Endothelial cell of umbilical vein (primary cell): ENCODE results near the gene C10orf105.

Experiments used
- CTCF ChIP-seq, 2 donors: IDR thresholded peaks; 1 replicate in 1 of 2; 2 replicates in 1 of 2; pipeline ENCODE4 v1.5.1; 2011; ENCODE audit warnings: low read length in 2 of 2, mild to moderate bottlenecking in 2 of 2, moderate library complexity in 2 of 2, control low read depth in 1 of 2, inconsistent platforms in 1 of 2, low read depth in 1 of 2; ENCODE audit not compliant: insufficient read depth in 1 of 2; ENCODE audit errors: extremely low read depth in 1 of 2
- EZH2 ChIP-seq: IDR thresholded peaks from 2 replicates; pipeline ENCODE4 v1.6.1; 2012; ENCODE audit warnings: borderline replicate concordance, low read depth, mild to moderate bottlenecking, moderate library complexity, low read length, inconsistent platforms; ENCODE audit not compliant: severe bottlenecking
- JUN ChIP-seq: IDR thresholded peaks from 2 replicates; pipeline ENCODE4 v1.6.1; 2011; ENCODE audit warnings: borderline replicate concordance, low read depth; ENCODE audit not compliant: insufficient read length, insufficient read depth
- MAX ChIP-seq: IDR thresholded peaks from 2 replicates; pipeline ENCODE4 v1.6.1; 2011; ENCODE audit not compliant: insufficient read depth, insufficient read length
- POLR2A ChIP-seq: IDR thresholded peaks from 2 replicates; pipeline ENCODE4 v1.6.1; 2012; ENCODE audit warnings: low read depth, mild to moderate bottlenecking, control low read depth, low read length
- POLR2AphosphoS5 ChIP-seq: IDR thresholded peaks from 2 replicates; pipeline ENCODE4 v1.6.1; 2012; ENCODE audit warnings: low read depth, mild to moderate bottlenecking, control low read depth, low read length, moderate library complexity; ENCODE audit not compliant: insufficient read depth

- TF ChIP-seq POLR2AphosphoS5 (no peak), CTCF (IDR thresholded peaks at IDR 0.05; ENCODE audit: extremely low read depth in 1 of 2, insufficient read depth in 1 of 2, low read depth in 1 of 2, low read length in 2 of 2) (no peak), MAX (no peak), POLR2A (no peak), JUN (no peak), EZH2 (no peak)
These were observed 25.5 kb downstream of the C10orf105 start for GRCh38 chr10:71694039-71694501.
